Loucy (cell line): ENCODE measurements around the gene RAB35.

Experiments used
- CTCF ChIP-seq: fragments of 200-600 bp; sonication (generic); conservative IDR thresholded peaks from 2 replicates; pipeline ENCODE4 v1.5.1; 2014; ENCODE audit warnings: mild to moderate bottlenecking, antibody characterized with exemption, low read length
- EZH2phosphoT487 ChIP-seq: fragments of 200-600 bp; IDR thresholded peaks from 2 replicates; pipeline ENCODE4 v1.6.1; 2018; ENCODE audit warnings: antibody characterized with exemption, mild to moderate bottlenecking, moderate library complexity, borderline replicate concordance

GRCh38 chr12:120131116-120131515 is 14.6 kb upstream of the RAB35 start:
- TF ChIP-seq CTCF (no peak), EZH2phosphoT487 (no peak)
